Measurements from ENCODE around the gene PNMT. TPM values are rescaled to one million over a fixed set of nuclear protein-coding genes. Genes with fewer than 3 reads are reported as not detected.

The PNMT gene
- total RNA-seq, 1 donor: not detected

- H3K4me1 ChIP-seq (ENCODE audit: insufficient read depth, low read length): peaks cover 3% of the 10 kb centered on the region
- H3K9me3 ChIP-seq (ENCODE audit: low read depth, low read length): no peaks in the 10 kb centered on the region
- peaks cover 32% of the 10 kb centered on the region for H3K27me3 ChIP-seq (ENCODE audit: insufficient read depth, low read length)
- H3K4me3 ChIP-seq (ENCODE audit: low read length): no peak within 1 kb of the TSS
Observed at GRCh38 chr17:39699818-39700147, 31.5 kb downstream of the PNMT start, which contains the start of gene ERBB2. TSS of gene ERBB2 (plus strand) at chr17:39700064. CDS start at chr17:39700239, 175 bp downstream.

GRCh38 chr17:39700148-39700987, 32.1 kb downstream of the PNMT start:
- peaks cover 3% of the 10 kb centered on the region for H3K4me1 ChIP-seq (ENCODE audit: insufficient read depth, low read length)
- H3K9me3 ChIP-seq (ENCODE audit: low read depth, low read length): no peaks in the 10 kb centered on the region
- H3K4me3 ChIP-seq (ENCODE audit: low read length): no peak overlapping the region

GRCh38 chr17:39701012-39701783, 32.9 kb downstream of the PNMT start:
- H3K9me3 ChIP-seq (ENCODE audit: low read depth, low read length): no peaks in the 10 kb centered on the region
- H3K27me3 ChIP-seq (ENCODE audit: insufficient read depth, low read length): peaks cover 32% of the 10 kb centered on the region
- H3K4me1 ChIP-seq (ENCODE audit: insufficient read depth, low read length): peaks cover 4% of the 10 kb centered on the region
- no peak overlapping the region for H3K4me3 ChIP-seq (ENCODE audit: low read length)

More at GRCh38 chr17:39700148-39700987, 32.1 kb downstream of the PNMT start:
- H3K27me3 ChIP-seq (ENCODE audit: insufficient read depth, low read length): peaks cover 32% of the 10 kb centered on the region

GRCh38 chr17:39701784-39702422, 33.6 kb downstream of the PNMT start:
- Histone ChIP-seq H3K9me3 (ENCODE audit: low read depth, low read length) (no peaks in the 10 kb centered on the region), H3K27me3 (ENCODE audit: insufficient read depth, low read length) (peaks cover 32% of the 10 kb centered on the region), H3K4me3 (ENCODE audit: low read length) (no peak overlapping the region), H3K4me1 (ENCODE audit: insufficient read depth, low read length) (peaks cover 11% of the 10 kb centered on the region)

GRCh38 chr17:39702901-39703893, 34.9 kb downstream of the PNMT start:
- H3K9me3 ChIP-seq (ENCODE audit: low read depth, low read length): no peaks in the 10 kb centered on the region
- H3K27me3 ChIP-seq (ENCODE audit: insufficient read depth, low read length): peaks cover 32% of the 10 kb centered on the region
- H3K4me3 ChIP-seq (ENCODE audit: low read length): no peak overlapping the region
- peaks cover 23% of the 10 kb centered on the region for H3K4me1 ChIP-seq (ENCODE audit: insufficient read depth, low read length)

GRCh38 chr17:39703913-39704312, 35.7 kb downstream of the PNMT start:
- peaks cover 27% of the 10 kb centered on the region for H3K27me3 ChIP-seq (ENCODE audit: insufficient read depth, low read length)
- no peaks in the 10 kb centered on the region for H3K9me3 ChIP-seq (ENCODE audit: low read depth, low read length)
- peaks cover 26% of the 10 kb centered on the region for H3K4me1 ChIP-seq (ENCODE audit: insufficient read depth, low read length)
- no peak overlapping the region for H3K4me3 ChIP-seq (ENCODE audit: low read length)

GRCh38 chr17:39704821-39705551, 36.7 kb downstream of the PNMT start:
- H3K4me1 ChIP-seq (ENCODE audit: insufficient read depth, low read length): peaks cover 23% of the 10 kb centered on the region
- no peak overlapping the region for H3K4me3 ChIP-seq (ENCODE audit: low read length)

GRCh38 chr17:39705786-39706348, 37.6 kb downstream of the PNMT start:
- no peak overlapping the region for H3K4me3 ChIP-seq (ENCODE audit: low read length)
- H3K27me3 ChIP-seq (ENCODE audit: insufficient read depth, low read length): peaks cover 10% of the 10 kb centered on the region
- H3K4me1 ChIP-seq (ENCODE audit: insufficient read depth, low read length): peaks cover 23% of the 10 kb centered on the region
- H3K9me3 ChIP-seq (ENCODE audit: low read depth, low read length): no peaks in the 10 kb centered on the region

More at GRCh38 chr17:39704821-39705551, 36.7 kb downstream of the PNMT start:
- Histone ChIP-seq H3K27me3 (ENCODE audit: insufficient read depth, low read length) (peaks cover 17% of the 10 kb centered on the region), H3K9me3 (ENCODE audit: low read depth, low read length) (no peaks in the 10 kb centered on the region)

- H3K4me3 ChIP-seq (ENCODE audit: low read length): no peak overlapping the region
- H3K4me1 ChIP-seq (ENCODE audit: insufficient read depth, low read length): peaks cover 23% of the 10 kb centered on the region
- peaks cover 5% of the 10 kb centered on the region for H3K27me3 ChIP-seq (ENCODE audit: insufficient read depth, low read length)
- H3K9me3 ChIP-seq (ENCODE audit: low read depth, low read length): no peaks in the 10 kb centered on the region
Observed at GRCh38 chr17:39706383-39706782, 38.1 kb downstream of the PNMT start.

GRCh38 chr17:39706921-39707337, 38.7 kb downstream of the PNMT start:
- Histone ChIP-seq H3K4me3 (ENCODE audit: low read length) (no peak overlapping the region), H3K27me3 (ENCODE audit: insufficient read depth, low read length) (no peaks in the 10 kb centered on the region), H3K4me1 (ENCODE audit: insufficient read depth, low read length) (peaks cover 23% of the 10 kb centered on the region), H3K9me3 (ENCODE audit: low read depth, low read length) (no peaks in the 10 kb centered on the region)

- H3K4me3 ChIP-seq (ENCODE audit: low read length): no peak overlapping the region
- peaks cover 23% of the 10 kb centered on the region for H3K4me1 ChIP-seq (ENCODE audit: insufficient read depth, low read length)
- H3K27me3 ChIP-seq (ENCODE audit: insufficient read depth, low read length): no peaks in the 10 kb centered on the region
- H3K9me3 ChIP-seq (ENCODE audit: low read depth, low read length): no peaks in the 10 kb centered on the region
Observed at GRCh38 chr17:39709319-39709997, 41.2 kb downstream of the PNMT start.

- Histone ChIP-seq H3K4me3 (ENCODE audit: low read length) (no peak overlapping the region), H3K4me1 (ENCODE audit: insufficient read depth, low read length) (peaks cover 23% of the 10 kb centered on the region), H3K9me3 (ENCODE audit: low read depth, low read length) (no peaks in the 10 kb centered on the region), H3K27me3 (ENCODE audit: insufficient read depth, low read length) (no peaks in the 10 kb centered on the region)
Observed at GRCh38 chr17:39709998-39710964, 42.0 kb downstream of the PNMT start.
